DND-41 (cell line): ENCODE results near the gene MINDY4B.

Experiments
- ATAC-seq: fragments of 200-7000 bp; cut with Tn5 transposase; 3 replicates; pipeline ENCODE4 v1.9.1; 2021; ENCODE audit warnings: low read depth; ENCODE audit not compliant: insufficient read depth
- DNase-seq: peaks from one replicate; pipeline ENCODE4 v3.0.0-alpha.2; 2020
- H2AFZ ChIP-seq: 2 replicates; pipeline ENCODE4 v1.6.0; 2012; ENCODE audit warnings: low read depth, low read length
- H3K27ac ChIP-seq: 2 replicates; pipeline ENCODE4 v1.5.1; 2012; ENCODE audit warnings: low read length, inconsistent platforms
- H3K27me3 ChIP-seq: fragments of 200-600 bp; sonication (generic); 2 replicates; pipeline ENCODE4 v1.6.0; 2012; ENCODE audit warnings: low read length, mild to moderate bottlenecking, inconsistent platforms; ENCODE audit not compliant: insufficient read depth, poor library complexity
- H3K36me3 ChIP-seq: 2 replicates; pipeline ENCODE4 v1.5.1; 2012; ENCODE audit warnings: low read length, inconsistent platforms; ENCODE audit not compliant: insufficient read depth
- H3K4me1 ChIP-seq: 2 replicates; pipeline ENCODE4 v1.5.1; 2012; ENCODE audit warnings: mild to moderate bottlenecking, low read length; ENCODE audit not compliant: insufficient read depth
- H3K4me2 ChIP-seq: 2 replicates; pipeline ENCODE4 v1.6.0; 2012; ENCODE audit warnings: mild to moderate bottlenecking, moderate library complexity, low read length, inconsistent platforms; ENCODE audit not compliant: insufficient read depth
- H3K4me3 ChIP-seq, 2 experiments: fragments of 200-600 bp in 1 of 2; shearing (Covaris generic) in 1 of 2; 2 replicates each; pipeline ENCODE4 v1.5.1; 2012 to 2016; ENCODE audit warnings: inconsistent platforms in 2 of 2, low read length in 2 of 2, mild to moderate bottlenecking in 2 of 2, low read depth in 1 of 2, moderate library complexity in 1 of 2
- H3K79me2 ChIP-seq: 2 replicates; pipeline ENCODE4 v1.6.0; 2012; ENCODE audit warnings: low read length, inconsistent platforms; ENCODE audit not compliant: insufficient read depth
- H3K9ac ChIP-seq: 2 replicates; pipeline ENCODE4 v1.6.0; 2012; ENCODE audit warnings: low read depth, mild to moderate bottlenecking, inconsistent platforms, low read length, moderate library complexity
- H3K9me3 ChIP-seq: 2 replicates; pipeline ENCODE4 v1.5.1; 2012; ENCODE audit warnings: low read length, moderate library complexity, mild to moderate bottlenecking, inconsistent platforms; ENCODE audit not compliant: insufficient read depth, severe bottlenecking
- H4K20me1 ChIP-seq: 2 replicates; pipeline ENCODE4 v1.6.0; 2012; ENCODE audit warnings: low read length; ENCODE audit not compliant: insufficient read depth
- CTCF ChIP-seq: IDR thresholded peaks from 2 replicates; pipeline ENCODE4 v1.5.1; 2012; ENCODE audit warnings: borderline replicate concordance, low read length, moderate library complexity, mild to moderate bottlenecking; ENCODE audit not compliant: poor library complexity, severe bottlenecking; ENCODE audit errors: extremely low read depth
- EZH2 ChIP-seq: IDR thresholded peaks from 3 replicates; pipeline ENCODE4 v1.6.1; 2012; ENCODE audit warnings: borderline replicate concordance, low read depth, mild to moderate bottlenecking, moderate library complexity, low read length, inconsistent platforms; ENCODE audit not compliant: severe bottlenecking

The MINDY4B gene

GRCh38 chr3:150905339-150905738, at the start of gene MINDY4B:
Gene MINDY4B, minus strand, starts transcription at chr3:150905439. Its CDS starts 0 bp downstream, at chr3:150905439.
- no peaks in the 10 kb centered on the region for H3K4me1 ChIP-seq

GRCh38 chr3:150951923-150952322, 46.7 kb upstream of the MINDY4B start:
- no peaks in the 10 kb centered on the region for H3K36me3 ChIP-seq
- no peak overlapping the region for H3K4me3 ChIP-seq
- no peaks in the 10 kb centered on the region for H3K79me2 ChIP-seq
- no peak overlapping the region for H2AFZ ChIP-seq
- H3K4me1 ChIP-seq = no peaks in the 10 kb centered on the region
- no peak for DNase-seq
- TF ChIP-seq EZH2 = no peak
- TF ChIP-seq CTCF = no peak
- no peak overlapping the region for H3K4me2 ChIP-seq
- no peaks in the 10 kb centered on the region for H4K20me1 ChIP-seq
- ATAC-seq = no peak
- H3K27ac ChIP-seq = no peak overlapping the region
- no peaks in the 10 kb centered on the region for H3K9me3 ChIP-seq
- H3K9ac ChIP-seq = no peak overlapping the region
- peaks cover 16% of the 10 kb centered on the region for H3K27me3 ChIP-seq

More at GRCh38 chr3:150905339-150905738, at the start of gene MINDY4B:
- Histone ChIP-seq H3K36me3 (no peaks in the 10 kb centered on the region), H3K4me2 (no peak within 1 kb of the TSS), H3K27ac (no peak within 1 kb of the TSS), H3K9me3 (no peaks in the 10 kb centered on the region), H3K9ac (no peak within 1 kb of the TSS), H3K4me3 (no peak within 1 kb of the TSS), H2AFZ (no peak within 1 kb of the TSS), H3K27me3 (peaks cover 33% of the 10 kb centered on the region), H3K79me2 (no peaks in the 10 kb centered on the region), H4K20me1 (no peaks in the 10 kb centered on the region)
- ATAC-seq (no peak), DNase-seq (no peak)
- TF ChIP-seq CTCF (no peak), EZH2 (no peak)

GRCh38 chr3:150945226-150946032, 40.2 kb upstream of the MINDY4B start:
- no peak for ATAC-seq
- Histone ChIP-seq H3K4me3 (no peak overlapping the region), H3K79me2 (no peaks in the 10 kb centered on the region), H3K9me3 (peaks cover 3% of the 10 kb centered on the region), H3K36me3 (no peaks in the 10 kb centered on the region), H2AFZ (no peak overlapping the region), H4K20me1 (no peaks in the 10 kb centered on the region), H3K9ac (no peak overlapping the region), H3K4me1 (no peaks in the 10 kb centered on the region), H3K27ac (no peak overlapping the region), H3K4me2 (no peak overlapping the region), H3K27me3 (no peaks in the 10 kb centered on the region)
- TF ChIP-seq EZH2 (no peak), CTCF (no peak)
- no peak for DNase-seq
